ENCODE results near the gene TNFRSF6B.
"Not testable (repeated sequence)": the region's sequence is repeated elsewhere in the genome, so short reads cannot be mapped to it uniquely, and the experiment has no call there.

The TNFRSF6B gene

GRCh38 chr20:63714858-63715257 is 18.4 kb downstream of the TNFRSF6B start:
- H3K27me3 ChIP-seq (ENCODE audit: control insufficient read depth, insufficient read depth, low read length), result no peaks in the 10 kb centered on the region
- no peaks in the 10 kb centered on the region for H3K4me1 ChIP-seq (ENCODE audit: control insufficient read depth, insufficient read depth, low read length)
- no peak overlapping the region for H3K4me3 ChIP-seq (ENCODE audit: low read length)
- H3K9me3 ChIP-seq (ENCODE audit: control insufficient read depth, low read length), result no peaks in the 10 kb centered on the region
- H3K36me3 ChIP-seq (ENCODE audit: control insufficient read depth, insufficient read depth, low read length), result no peaks in the 10 kb centered on the region
- H3K9ac ChIP-seq (ENCODE audit: low read length), result no peak overlapping the region

- no peaks in the 10 kb centered on the region for H3K36me3 ChIP-seq (ENCODE audit: control insufficient read depth, insufficient read depth, low read length)
- H3K9ac ChIP-seq (ENCODE audit: low read length), result no peak overlapping the region
- H3K4me1 ChIP-seq (ENCODE audit: control insufficient read depth, insufficient read depth, low read length), result no peaks in the 10 kb centered on the region
Measured at GRCh38 chr20:63718996-63719395, 22.5 kb downstream of the TNFRSF6B start.

DNA sequence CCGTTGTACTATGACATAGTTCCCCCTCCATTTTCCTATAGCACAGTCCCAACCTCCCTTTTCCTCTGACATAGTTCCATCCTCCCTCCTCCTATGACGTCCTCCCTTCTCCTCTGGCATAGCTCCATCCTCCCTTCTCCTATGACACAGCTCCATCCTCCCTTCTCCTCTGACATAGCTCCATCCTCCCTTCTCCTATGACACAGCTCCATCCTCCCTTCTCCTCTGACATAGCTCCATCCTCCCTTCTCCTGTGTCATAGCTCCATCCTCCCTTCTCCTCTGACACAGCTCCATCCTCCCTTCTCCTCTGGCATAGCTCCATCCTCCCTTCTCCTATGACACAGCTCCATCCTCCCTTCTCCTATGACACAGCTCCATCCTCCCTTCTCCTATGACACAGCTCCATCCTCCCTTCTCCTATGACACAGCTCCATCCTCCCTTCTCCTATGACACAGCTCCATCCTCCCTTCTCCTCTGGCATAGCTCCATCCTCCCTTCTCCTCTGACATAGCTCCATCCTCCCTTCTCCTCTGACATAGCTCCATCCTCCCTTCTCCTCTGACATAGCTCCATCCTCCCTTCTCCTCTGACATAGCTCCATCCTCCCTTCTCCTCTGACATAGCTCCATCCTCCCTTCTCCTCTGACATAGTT is 26.6 kb downstream of the TNFRSF6B start:
- not testable (repeated sequence) for H3K36me3 ChIP-seq (ENCODE audit: control insufficient read depth, insufficient read depth, low read length); H3K27me3 ChIP-seq (ENCODE audit: control insufficient read depth, insufficient read depth, low read length); H3K9me3 ChIP-seq (ENCODE audit: control insufficient read depth, low read length); H3K4me3 ChIP-seq (ENCODE audit: low read length); H3K9ac ChIP-seq (ENCODE audit: low read length); H3K4me1 ChIP-seq (ENCODE audit: control insufficient read depth, insufficient read depth, low read length)

More at GRCh38 chr20:63718996-63719395, 22.5 kb downstream of the TNFRSF6B start:
- Histone ChIP-seq H3K9me3 (ENCODE audit: control insufficient read depth, low read length) (no peaks in the 10 kb centered on the region), H3K27me3 (ENCODE audit: control insufficient read depth, insufficient read depth, low read length) (no peaks in the 10 kb centered on the region), H3K4me3 (ENCODE audit: low read length) (no peak overlapping the region)

DNA sequence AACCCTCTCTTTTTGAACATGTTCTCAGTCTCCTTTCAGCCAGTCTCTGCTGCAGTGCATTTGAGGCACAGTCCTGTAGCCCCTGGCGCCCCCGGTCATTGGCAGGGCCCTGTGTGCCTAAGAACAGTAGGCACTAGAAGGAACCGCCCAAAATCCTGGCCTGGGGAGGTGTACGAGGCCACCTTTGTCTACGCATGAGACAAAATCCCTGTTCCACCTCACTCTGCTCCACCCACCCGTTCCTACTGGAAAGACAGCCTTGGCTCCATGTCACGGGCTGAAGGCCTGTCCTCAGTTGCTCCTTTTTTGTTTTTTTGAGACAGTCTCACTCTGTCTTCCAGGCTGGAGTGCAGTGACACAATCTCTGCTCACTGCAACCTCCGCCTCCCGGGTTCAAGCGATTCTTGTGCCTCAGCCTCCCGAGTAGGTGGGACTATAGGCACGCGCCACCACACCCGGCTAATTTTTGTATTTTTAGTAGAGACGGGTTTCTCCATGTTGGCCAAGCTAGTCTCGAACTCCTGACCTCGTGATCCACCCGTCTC is 33.8 kb downstream of the TNFRSF6B start:
- H3K36me3 ChIP-seq (ENCODE audit: control insufficient read depth, insufficient read depth, low read length); H3K4me1 ChIP-seq (ENCODE audit: control insufficient read depth, insufficient read depth, low read length); H3K27me3 ChIP-seq (ENCODE audit: control insufficient read depth, insufficient read depth, low read length); H3K9ac ChIP-seq (ENCODE audit: low read length); H3K9me3 ChIP-seq (ENCODE audit: control insufficient read depth, low read length); H3K4me3 ChIP-seq (ENCODE audit: low read length): not testable (repeated sequence)

DNA sequence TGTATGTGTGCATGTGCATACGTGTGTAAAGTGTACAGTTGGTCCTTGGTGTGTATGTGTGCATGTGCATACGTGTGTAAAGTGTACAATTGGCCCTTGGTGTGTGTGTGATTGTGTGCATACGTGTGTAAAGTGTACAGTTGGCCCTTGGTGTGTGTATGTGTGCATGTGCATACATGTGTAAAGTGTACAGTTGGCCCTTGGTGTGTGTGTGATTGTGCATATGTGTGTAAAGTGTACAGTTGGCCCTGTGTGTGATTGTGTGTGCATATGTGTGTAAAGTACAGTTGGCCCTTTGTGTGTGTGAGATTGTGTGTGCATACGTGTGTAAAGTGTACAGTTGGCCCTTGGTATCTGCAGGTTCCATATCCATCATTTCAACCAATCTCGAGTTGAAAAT is 35.0 kb downstream of the TNFRSF6B start:
- Histone ChIP-seq H3K36me3 (ENCODE audit: control insufficient read depth, insufficient read depth, low read length) (peaks cover 6% of the 10 kb centered on the region), H3K9ac (ENCODE audit: low read length) (no peak overlapping the region), H3K9me3 (ENCODE audit: control insufficient read depth, low read length) (no peaks in the 10 kb centered on the region), H3K4me3 (ENCODE audit: low read length) (no peak overlapping the region), H3K4me1 (ENCODE audit: control insufficient read depth, insufficient read depth, low read length) (peaks cover 9% of the 10 kb centered on the region), H3K27me3 (ENCODE audit: control insufficient read depth, insufficient read depth, low read length) (no peaks in the 10 kb centered on the region)

- H3K27me3 ChIP-seq (ENCODE audit: control insufficient read depth, insufficient read depth, low read length), result no peaks in the 10 kb centered on the region
- no peak overlapping the region for H3K4me3 ChIP-seq (ENCODE audit: low read length)
- H3K36me3 ChIP-seq (ENCODE audit: control insufficient read depth, insufficient read depth, low read length), result peaks cover 6% of the 10 kb centered on the region
- no peak overlapping the region for H3K9ac ChIP-seq (ENCODE audit: low read length)
- no peaks in the 10 kb centered on the region for H3K9me3 ChIP-seq (ENCODE audit: control insufficient read depth, low read length)
- peaks cover 19% of the 10 kb centered on the region for H3K4me1 ChIP-seq (ENCODE audit: control insufficient read depth, insufficient read depth, low read length)
Measured at GRCh38 chr20:63732118-63733095, 36.0 kb downstream of the TNFRSF6B start.

DNA sequence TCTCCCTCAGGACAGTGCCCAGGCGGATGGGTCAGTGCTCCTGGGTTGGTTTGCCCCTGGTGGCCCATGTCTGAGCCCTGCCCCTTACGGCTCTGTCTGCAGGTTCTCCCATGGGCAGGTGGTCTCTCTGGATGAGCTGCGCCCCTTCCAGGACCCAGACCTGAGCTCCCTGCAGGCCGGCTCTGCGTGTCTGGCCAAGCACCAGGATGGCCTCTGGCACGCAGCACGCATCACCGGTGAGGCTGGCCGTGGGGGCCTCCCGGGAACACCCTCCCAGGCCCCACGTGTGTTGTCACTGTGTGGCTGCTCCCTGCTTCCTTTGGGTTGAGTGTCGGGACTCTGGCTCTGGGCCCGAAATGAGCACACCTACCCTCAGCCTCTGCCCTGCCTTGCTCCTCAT is 36.7 kb downstream of the TNFRSF6B start:
- H3K9me3 ChIP-seq (ENCODE audit: control insufficient read depth, low read length), result no peaks in the 10 kb centered on the region
- no peak overlapping the region for H3K9ac ChIP-seq (ENCODE audit: low read length)
- H3K4me1 ChIP-seq (ENCODE audit: control insufficient read depth, insufficient read depth, low read length), result peaks cover 21% of the 10 kb centered on the region
- peaks cover 6% of the 10 kb centered on the region for H3K36me3 ChIP-seq (ENCODE audit: control insufficient read depth, insufficient read depth, low read length)
- no peaks in the 10 kb centered on the region for H3K27me3 ChIP-seq (ENCODE audit: control insufficient read depth, insufficient read depth, low read length)
- no peak overlapping the region for H3K4me3 ChIP-seq (ENCODE audit: low read length)

DNA sequence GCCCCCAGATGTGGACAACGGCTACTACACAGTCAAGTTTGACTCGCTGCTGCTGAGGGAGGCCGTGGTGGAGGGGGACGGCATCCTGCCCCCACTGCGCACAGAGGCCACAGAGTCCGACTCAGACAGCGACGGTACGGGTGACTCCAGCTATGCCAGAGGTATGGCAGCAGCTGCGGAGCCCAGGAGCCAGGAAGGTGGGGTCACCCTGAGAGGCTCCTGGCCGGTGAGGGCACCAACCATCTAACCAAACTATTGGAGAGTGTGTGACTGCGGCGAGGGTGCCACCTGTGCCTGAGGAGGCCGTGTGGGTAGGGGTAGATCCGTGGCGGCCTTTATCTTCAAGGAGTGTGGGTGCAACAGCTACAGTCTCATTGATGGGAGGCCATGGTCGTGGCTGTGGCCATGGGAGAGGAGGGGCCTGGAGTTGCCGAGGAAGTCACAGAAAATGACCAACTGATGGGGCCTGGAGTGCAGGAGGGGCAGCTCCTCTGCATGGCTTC is 37.2 kb downstream of the TNFRSF6B start:
- peaks cover 6% of the 10 kb centered on the region for H3K36me3 ChIP-seq (ENCODE audit: control insufficient read depth, insufficient read depth, low read length)
- H3K9me3 ChIP-seq (ENCODE audit: control insufficient read depth, low read length), result no peaks in the 10 kb centered on the region
- peaks cover 26% of the 10 kb centered on the region for H3K4me1 ChIP-seq (ENCODE audit: control insufficient read depth, insufficient read depth, low read length)

DNA sequence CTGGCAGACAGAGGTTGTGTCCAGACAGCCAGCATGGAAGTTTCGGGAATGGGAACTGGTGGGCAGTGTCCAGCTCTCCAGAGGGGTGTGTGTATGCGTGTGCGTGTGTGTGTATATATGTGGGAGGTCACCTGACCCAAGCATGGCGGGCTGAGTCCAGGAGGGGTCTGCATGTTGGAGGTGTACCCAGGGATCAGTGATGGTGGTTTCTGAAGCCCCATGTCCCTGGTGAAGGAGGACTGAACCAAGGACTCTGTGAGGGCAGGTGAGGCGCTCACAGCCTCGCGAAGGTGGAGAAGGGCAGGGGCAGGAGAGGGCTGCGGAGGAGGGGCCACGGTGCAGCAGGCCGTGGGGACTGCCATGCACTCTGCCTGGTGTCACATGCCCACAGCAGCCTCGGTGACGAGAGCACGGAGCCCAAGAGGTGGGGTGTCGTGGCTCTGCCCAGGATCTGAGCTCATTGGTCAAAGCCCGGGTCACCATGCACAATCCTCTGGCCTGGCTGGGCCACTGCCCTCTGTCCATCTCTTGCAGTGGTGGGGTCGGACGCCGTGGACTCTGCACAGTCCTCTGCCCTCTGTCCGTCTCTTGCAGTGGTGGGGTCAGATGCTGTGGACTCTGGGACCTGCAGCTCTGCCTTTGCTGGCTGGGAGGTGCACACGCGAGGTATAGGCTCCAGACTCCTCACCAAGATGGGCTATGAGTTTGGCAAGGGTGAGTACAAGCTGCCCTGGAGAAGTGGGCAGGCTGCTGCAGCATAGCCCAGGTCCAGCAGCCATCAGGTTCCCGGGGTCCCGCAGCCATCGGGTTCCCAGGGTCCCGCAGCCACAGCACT is 37.9 kb downstream of the TNFRSF6B start:
- Histone ChIP-seq H3K36me3 (ENCODE audit: control insufficient read depth, insufficient read depth, low read length) (peaks cover 6% of the 10 kb centered on the region), H3K4me1 (ENCODE audit: control insufficient read depth, insufficient read depth, low read length) (peaks cover 31% of the 10 kb centered on the region)

More for the DNA sequence above, 37.2 kb downstream of the TNFRSF6B start:
- Histone ChIP-seq H3K27me3 (ENCODE audit: control insufficient read depth, insufficient read depth, low read length) (no peaks in the 10 kb centered on the region), H3K9ac (ENCODE audit: low read length) (no peak overlapping the region), H3K4me3 (ENCODE audit: low read length) (no peak overlapping the region)

GRCh38 chr20:63734946-63735858 is 38.8 kb downstream of the TNFRSF6B start:
- Histone ChIP-seq H3K36me3 (ENCODE audit: control insufficient read depth, insufficient read depth, low read length) (peaks cover 6% of the 10 kb centered on the region), H3K27me3 (ENCODE audit: control insufficient read depth, insufficient read depth, low read length) (no peaks in the 10 kb centered on the region), H3K4me1 (ENCODE audit: control insufficient read depth, insufficient read depth, low read length) (peaks cover 31% of the 10 kb centered on the region), H3K9ac (ENCODE audit: low read length) (no peak overlapping the region), H3K9me3 (ENCODE audit: control insufficient read depth, low read length) (no peaks in the 10 kb centered on the region), H3K4me3 (ENCODE audit: low read length) (no peak overlapping the region)

More for the DNA sequence above, 37.9 kb downstream of the TNFRSF6B start:
- no peak overlapping the region for H3K9ac ChIP-seq (ENCODE audit: low read length)
- no peaks in the 10 kb centered on the region for H3K27me3 ChIP-seq (ENCODE audit: control insufficient read depth, insufficient read depth, low read length)
- no peaks in the 10 kb centered on the region for H3K9me3 ChIP-seq (ENCODE audit: control insufficient read depth, low read length)
- no peak overlapping the region for H3K4me3 ChIP-seq (ENCODE audit: low read length)
